BLaER1 (cell line): ENCODE measurements around the gene LAMP5.

Experiments used
- H3K27ac ChIP-seq: shearing (Covaris generic); formaldehyde crosslinking; 2 replicates; pipeline ENCODE4 v1.8.1; 2022
- H3K27me3 ChIP-seq: shearing (Covaris generic); formaldehyde crosslinking; 2 replicates; pipeline ENCODE4 v1.8.1; 2022
- H3K36me3 ChIP-seq: shearing (Covaris generic); formaldehyde crosslinking; 2 replicates; pipeline ENCODE4 v1.8.1; 2022
- H3K4me1 ChIP-seq: shearing (Covaris generic); formaldehyde crosslinking; 2 replicates; pipeline ENCODE4 v1.8.1; 2022
- H3K4me2 ChIP-seq: shearing (Covaris generic); formaldehyde crosslinking; 2 replicates; pipeline ENCODE4 v1.8.1; 2022
- H3K4me3 ChIP-seq: shearing (Covaris generic); formaldehyde crosslinking; 2 replicates; pipeline ENCODE4 v1.8.1; 2022
- H3K9ac ChIP-seq: shearing (Covaris generic); formaldehyde crosslinking; 2 replicates; pipeline ENCODE4 v1.8.1; 2022
- H3K9me3 ChIP-seq: shearing (Covaris generic); formaldehyde crosslinking; 2 replicates; pipeline ENCODE4 v1.8.1; 2022
- H4K20me1 ChIP-seq: shearing (Covaris generic); formaldehyde crosslinking; 2 replicates; pipeline ENCODE4 v1.8.1; 2022
- Cebpa-rat ChIP-seq: shearing (Covaris generic); IDR thresholded peaks from 2 replicates; pipeline ENCODE4 v1.8.1; 2022

Gene LAMP5

GRCh38 chr20:9555781-9556180 lies 41.4 kb downstream of the LAMP5 start:
- H3K4me1 ChIP-seq = no peaks in the 10 kb centered on the region; the same call in 1 of the 2 replicates
- no peak overlapping the region for H3K4me3 ChIP-seq
- TF ChIP-seq Cebpa-rat = no peak
- H3K4me2 ChIP-seq = no peak overlapping the region
- H4K20me1 ChIP-seq = no peaks in the 10 kb centered on the region
- no peak overlapping the region for H3K9ac ChIP-seq
- H3K36me3 ChIP-seq = no peaks in the 10 kb centered on the region
- no peaks in the 10 kb centered on the region for H3K27me3 ChIP-seq
- H3K9me3 ChIP-seq = no peaks in the 10 kb centered on the region
- H3K27ac ChIP-seq = no peak overlapping the region

GRCh38 chr20:9557411-9557810 lies 43.0 kb downstream of the LAMP5 start:
- H3K4me1 ChIP-seq = no peaks in the 10 kb centered on the region
- H3K27ac ChIP-seq = no peak overlapping the region
- H3K4me2 ChIP-seq = no peak overlapping the region
- H3K9me3 ChIP-seq = no peaks in the 10 kb centered on the region
- TF ChIP-seq Cebpa-rat = no peak
- no peak overlapping the region for H3K9ac ChIP-seq
- H3K4me3 ChIP-seq = no peak overlapping the region
- no peaks in the 10 kb centered on the region for H3K27me3 ChIP-seq
- no peaks in the 10 kb centered on the region for H4K20me1 ChIP-seq
- H3K36me3 ChIP-seq = no peaks in the 10 kb centered on the region

GRCh38 chr20:9565910-9566550 lies 51.6 kb downstream of the LAMP5 start:
- no peaks in the 10 kb centered on the region for H3K27me3 ChIP-seq
- H3K27ac ChIP-seq = no peak overlapping the region

GRCh38 chr20:9566977-9567376 lies 52.6 kb downstream of the LAMP5 start:
- H3K9me3 ChIP-seq = no peaks in the 10 kb centered on the region

More at GRCh38 chr20:9565910-9566550, 51.6 kb downstream of the LAMP5 start:
- no peak overlapping the region for H3K4me2 ChIP-seq
- H3K4me1 ChIP-seq = no peaks in the 10 kb centered on the region
- no peaks in the 10 kb centered on the region for H3K36me3 ChIP-seq
- H4K20me1 ChIP-seq = no peaks in the 10 kb centered on the region
- no peak overlapping the region for H3K4me3 ChIP-seq
- no peak overlapping the region for H3K9ac ChIP-seq
- TF ChIP-seq Cebpa-rat = no peak
- no peaks in the 10 kb centered on the region for H3K9me3 ChIP-seq

GRCh38 chr20:9570612-9571011 lies 56.2 kb downstream of the LAMP5 start:
- Histone ChIP-seq H3K4me3 (no peak overlapping the region), H3K36me3 (no peaks in the 10 kb centered on the region), H3K9ac (no peak overlapping the region), H3K4me2 (no peak overlapping the region), H3K27me3 (no peaks in the 10 kb centered on the region), H4K20me1 (no peaks in the 10 kb centered on the region), H3K4me1 (no peaks in the 10 kb centered on the region), H3K27ac (no peak overlapping the region), H3K9me3 (no peaks in the 10 kb centered on the region)
- no peak for TF ChIP-seq Cebpa-rat

More at GRCh38 chr20:9566977-9567376, 52.6 kb downstream of the LAMP5 start:
- no peaks in the 10 kb centered on the region for H4K20me1 ChIP-seq
- no peak for TF ChIP-seq Cebpa-rat
- no peak overlapping the region for H3K9ac ChIP-seq
- H3K4me2 ChIP-seq = no peak overlapping the region
- H3K4me3 ChIP-seq = no peak overlapping the region
- H3K27me3 ChIP-seq = no peaks in the 10 kb centered on the region
- H3K36me3 ChIP-seq = no peaks in the 10 kb centered on the region
- H3K27ac ChIP-seq = no peak overlapping the region
- H3K4me1 ChIP-seq = no peaks in the 10 kb centered on the region

- H4K20me1 ChIP-seq = no peaks in the 10 kb centered on the region
- H3K9me3 ChIP-seq = no peaks in the 10 kb centered on the region
- H3K27ac ChIP-seq = no peak overlapping the region
- no peaks in the 10 kb centered on the region for H3K4me1 ChIP-seq
- H3K27me3 ChIP-seq = no peaks in the 10 kb centered on the region
- H3K4me2 ChIP-seq = no peak overlapping the region
- H3K4me3 ChIP-seq = no peak overlapping the region
- H3K36me3 ChIP-seq = no peaks in the 10 kb centered on the region
- no peak for TF ChIP-seq Cebpa-rat
- no peak overlapping the region for H3K9ac ChIP-seq
Measured at GRCh38 chr20:9571783-9572182, 57.4 kb downstream of the LAMP5 start.

GRCh38 chr20:9572670-9573069 lies 58.3 kb downstream of the LAMP5 start:
- TF ChIP-seq Cebpa-rat = no peak
- H4K20me1 ChIP-seq = no peaks in the 10 kb centered on the region
- no peaks in the 10 kb centered on the region for H3K36me3 ChIP-seq
- no peak overlapping the region for H3K27ac ChIP-seq
- H3K9me3 ChIP-seq = no peaks in the 10 kb centered on the region
- no peak overlapping the region for H3K4me3 ChIP-seq
- no peak overlapping the region for H3K9ac ChIP-seq
- no peaks in the 10 kb centered on the region for H3K4me1 ChIP-seq
- no peaks in the 10 kb centered on the region for H3K27me3 ChIP-seq
- H3K4me2 ChIP-seq = no peak overlapping the region

- TF ChIP-seq Cebpa-rat = no peak
- Histone ChIP-seq H3K27me3 (no peaks in the 10 kb centered on the region), H3K9me3 (no peaks in the 10 kb centered on the region), H3K4me2 (no peak overlapping the region), H3K27ac (no peak overlapping the region), H3K4me1 (peaks cover 7% of the 10 kb centered on the region), H4K20me1 (no peaks in the 10 kb centered on the region), H3K4me3 (no peak overlapping the region), H3K36me3 (no peaks in the 10 kb centered on the region), H3K9ac (no peak overlapping the region)
Measured at GRCh38 chr20:9573335-9574151, 59.2 kb downstream of the LAMP5 start.

GRCh38 chr20:9574181-9574580 lies 59.8 kb downstream of the LAMP5 start:
- Histone ChIP-seq H3K36me3 (no peaks in the 10 kb centered on the region), H3K9me3 (no peaks in the 10 kb centered on the region), H4K20me1 (no peaks in the 10 kb centered on the region), H3K4me2 (no peak overlapping the region), H3K4me3 (no peak overlapping the region), H3K9ac (no peak overlapping the region), H3K27me3 (no peaks in the 10 kb centered on the region), H3K4me1 (peaks cover 13% of the 10 kb centered on the region), H3K27ac (no peak overlapping the region)
- TF ChIP-seq Cebpa-rat = no peak

GRCh38 chr20:9574776-9575175 lies 60.4 kb downstream of the LAMP5 start:
- Histone ChIP-seq H3K27ac (no peak overlapping the region), H3K9me3 (no peaks in the 10 kb centered on the region), H3K27me3 (no peaks in the 10 kb centered on the region), H3K36me3 (no peaks in the 10 kb centered on the region), H4K20me1 (no peaks in the 10 kb centered on the region), H3K4me1 (peaks cover 15% of the 10 kb centered on the region), H3K4me2 (no peak overlapping the region), H3K4me3 (no peak overlapping the region), H3K9ac (no peak overlapping the region)
- TF ChIP-seq Cebpa-rat = no peak
